Thyroid gland (tissue), 4 donors: ENCODE results near the gene SH3RF1.
"Not testable (repeated sequence)": the region's sequence is repeated elsewhere in the genome, so short reads cannot be mapped to it uniquely, and the experiment has no call there.

Experiments used
- CTCF ChIP-seq, 6 experiments: fragments of 200-600 bp in 3 of 6; fragments of 450-650 bp in 3 of 6; sonication (generic) in 3 of 6; IDR thresholded peaks; one replicate each; pipeline ENCODE4 v1.5.1; 2016 to 2019; ENCODE audit warnings: antibody characterized with exemption in 6 of 6, mild to moderate bottlenecking in 2 of 6, inconsistent platforms in 1 of 6, moderate library complexity in 1 of 6
- POLR2A ChIP-seq, 2 donors: fragments of 450-650 bp; IDR thresholded peaks; one replicate each; pipeline ENCODE4 v1.6.1; 2017; ENCODE audit warnings: antibody characterized with exemption in 2 of 2, mild to moderate bottlenecking in 2 of 2, moderate library complexity in 1 of 2

GRCh38 chr4:169277838-169278237 lies 7.1 kb upstream of the SH3RF1 start:
- TF ChIP-seq CTCF, POLR2A (IDR thresholded peaks at IDR 0.05): not testable (repeated sequence)
